Measurements from ENCODE around the gene IFNG. TPM values are rescaled to one million over a fixed set of nuclear protein-coding genes. Genes with fewer than 3 reads are reported as not detected.

IFNG gene
- total RNA-seq, 1 experiment from 2014 or later, result not detected

- H2AFZ ChIP-seq (ENCODE audit: low read length), result no peak overlapping the region
- no peaks in the 10 kb centered on the region; the same call in 1 of the 2 replicates for H3K27me3 Mint-ChIP-seq (ENCODE audit: low read depth)
- H3K4me3 Mint-ChIP-seq, result no peak overlapping the region
- H3K79me1 ChIP-seq (ENCODE audit: insufficient read depth, low read depth, low read length, poor library complexity, severe bottlenecking), result no peaks in the 10 kb centered on the region
- no peak overlapping the region for H4K8ac ChIP-seq (replicated peaks; ENCODE audit: insufficient read length, low read depth, low read length)
- no peak overlapping the region for H2AK5ac ChIP-seq (ENCODE audit: insufficient read length, low read length)
- peak; percentile 73 for TF ChIP-seq CTCF (conservative IDR thresholded peaks at IDR 0.05)
- H3K9me3 Mint-ChIP-seq, result no peaks in the 10 kb centered on the region
- no peak overlapping the region for H3K23ac ChIP-seq (ENCODE audit: insufficient read length, low read depth, low read length)
- no peak overlapping the region for H2BK5ac ChIP-seq (ENCODE audit: insufficient read length, low read length)
- H3K36me3 Mint-ChIP-seq (ENCODE audit: insufficient read depth in 1 of 3, low read depth in 3 of 3), result no peaks in the 10 kb centered on the region; a peak in 1 of 7 replicates
- no peak overlapping the region for H2BK120ac ChIP-seq (ENCODE audit: low read depth, low read length, poor library complexity, severe bottlenecking)
- H2BK20ac ChIP-seq (ENCODE audit: low read depth, low read length, poor library complexity, severe bottlenecking), result no peak overlapping the region
- H3K27ac Mint-ChIP-seq, result no peak overlapping the region
- no peaks in the 10 kb centered on the region for H3K27me3 ChIP-seq (ENCODE audit: insufficient read depth, low read length)
- no peak overlapping the region for H3T11ph ChIP-seq (ENCODE audit: low read length)
- peaks cover 4% of the 10 kb centered on the region for H4K20me1 ChIP-seq (ENCODE audit: control insufficient read depth, insufficient read depth, insufficient read length)
- H3K27ac ChIP-seq (ENCODE audit: insufficient read length, low read depth, low read length), result no peak overlapping the region
- H4K5ac ChIP-seq (ENCODE audit: insufficient read length, low read depth, low read length), result no peak overlapping the region
- no peak overlapping the region for H3K4ac ChIP-seq (ENCODE audit: low read depth, low read length)
- H3K56ac ChIP-seq (ENCODE audit: insufficient read length, low read depth, low read length), result no peak overlapping the region
- no peak overlapping the region for H3K9ac ChIP-seq (ENCODE audit: extremely low read depth, insufficient read length, low read length)
- H3K23me2 ChIP-seq (ENCODE audit: insufficient read length, low read depth, low read length, poor library complexity, severe bottlenecking), result no peaks in the 10 kb centered on the region
- no peak overlapping the region for H3K4me2 ChIP-seq (ENCODE audit: insufficient read depth, insufficient read length, low read length)
- no peak overlapping the region for H3K14ac ChIP-seq (ENCODE audit: insufficient read depth, low read length)
- peak; percentile 72 for DNase-seq
- H2BK12ac ChIP-seq (ENCODE audit: insufficient read length, low read depth, low read length), result no peak overlapping the region
- H3K79me2 ChIP-seq (ENCODE audit: insufficient read depth, low read length), result no peaks in the 10 kb centered on the region
- no peaks in the 10 kb centered on the region for H3K9me3 ChIP-seq (ENCODE audit: control insufficient read depth, low read depth, low read length)
- no peak overlapping the region for H4K91ac ChIP-seq (ENCODE audit: insufficient read length, low read depth, low read length)
- no CpG with 5 or more reads among the region's 1 CpG for WGBS (ENCODE audit: extremely low coverage, insufficient read length, low lambda C conversion rate)
- H3K4me1 ChIP-seq (ENCODE audit: insufficient read depth, low read length), result peaks cover 4% of the 10 kb centered on the region; the same call in 1 of the 2 replicates
- no peak overlapping the region for H2BK15ac ChIP-seq (ENCODE audit: low read depth, low read length)
- H3K18ac ChIP-seq (ENCODE audit: insufficient read length, low read depth, low read length), result no peak overlapping the region
- peaks cover 7 to 9% of the 10 kb centered on the region in 2 experiments for H3K4me1 Mint-ChIP-seq
Measured at GRCh38 chr12:68113644-68114043, 45.9 kb downstream of the IFNG start.

All from H9 (cell line).